ENCODE data around the gene ARHGAP33. TPM values are rescaled to one million over a fixed set of nuclear protein-coding genes. Genes with fewer than 3 reads are reported as not detected.

ARHGAP33 gene
- total RNA-seq (2014; rRNA removed; shearing (Covaris generic)) = 2.3 and 5.0 TPM in 2 replicates

GRCh38 chr19:35775298-35776101 lies at the start of gene ARHGAP33:
ARHGAP33 (plus strand) TSS chr19:35775564; CDS start chr19:35775659, 95 bp downstream.
- DNase-seq (ENCODE audit: low read depth) = peak; percentile 96

GRCh38 chr19:35727053-35727955 lies 48.1 kb upstream of the ARHGAP33 start:
- DNase-seq (ENCODE audit: low read depth) = no peak

- no peak for DNase-seq (ENCODE audit: low read depth)
Measured at GRCh38 chr19:35727956-35728706, 47.2 kb upstream of the ARHGAP33 start.

- no peak for DNase-seq (ENCODE audit: low read depth)
Measured at GRCh38 chr19:35729021-35729420, 46.3 kb upstream of the ARHGAP33 start.

GRCh38 chr19:35729763-35730162 lies 45.6 kb upstream of the ARHGAP33 start:
- DNase-seq (ENCODE audit: low read depth) = no peak

- DNase-seq (ENCODE audit: low read depth) = no peak
Measured at GRCh38 chr19:35730326-35730725, 45.0 kb upstream of the ARHGAP33 start.

GRCh38 chr19:35731353-35731752 lies 44.0 kb upstream of the ARHGAP33 start:
- DNase-seq (ENCODE audit: low read depth) = no peak

- no peak for DNase-seq (ENCODE audit: low read depth)
Measured at GRCh38 chr19:35731779-35732405, 43.5 kb upstream of the ARHGAP33 start.

GRCh38 chr19:35732540-35733179 lies 42.7 kb upstream of the ARHGAP33 start:
- DNase-seq (ENCODE audit: low read depth) = no peak

- no peak for DNase-seq (ENCODE audit: low read depth)
Measured at GRCh38 chr19:35733180-35734125, 41.9 kb upstream of the ARHGAP33 start.

GRCh38 chr19:35734273-35734672 lies 41.1 kb upstream of the ARHGAP33 start:
- DNase-seq (ENCODE audit: low read depth) = no peak

- DNase-seq (ENCODE audit: low read depth) = no peak
Measured at GRCh38 chr19:35734889-35735288, 40.5 kb upstream of the ARHGAP33 start.

GRCh38 chr19:35736913-35737886 lies 38.2 kb upstream of the ARHGAP33 start:
- no peak for DNase-seq (ENCODE audit: low read depth)

GRCh38 chr19:35738021-35738886 lies 37.1 kb upstream of the ARHGAP33 start:
- DNase-seq (ENCODE audit: low read depth) = no peak

GRCh38 chr19:35738887-35739229 lies 36.5 kb upstream of the ARHGAP33 start:
- DNase-seq (ENCODE audit: low read depth) = no peak

GRCh38 chr19:35739275-35740107 lies 35.9 kb upstream of the ARHGAP33 start:
- no peak for DNase-seq (ENCODE audit: low read depth)

- DNase-seq (ENCODE audit: low read depth) = no peak
Measured at GRCh38 chr19:35740108-35740422, 35.3 kb upstream of the ARHGAP33 start.
